ENCODE measurements around the gene UTP4.

GRCh38 chr16:69180011-69180338, 47.5 kb downstream of the UTP4 start:
- TF ChIP-seq EP300 (IDR thresholded peaks at IDR 0.05; ENCODE audit: borderline replicate concordance) = no peak
- TF ChIP-seq, protein P1, sequence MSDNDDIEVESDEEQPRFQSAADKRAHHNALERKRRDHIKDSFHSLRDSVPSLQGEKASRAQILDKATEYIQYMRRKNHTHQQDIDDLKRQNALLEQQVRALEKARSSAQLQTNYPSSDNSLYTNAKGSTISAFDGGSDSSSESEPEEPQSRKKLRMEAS (IDR thresholded peaks at IDR 0.05) = no peak
- TF ChIP-seq ZBTB7A (IDR thresholded peaks at IDR 0.05; ENCODE audit: low read depth) = no peak
